Stimulated activated CD8-positive, alpha-beta memory T cell treated with anti-CD3 and anti-CD28 coated beads, Interleukin-15, amount 100 ng/mL, for 48 hours (primary cell): ENCODE data around the gene PIK3C2B.

Experiments used
- DNase-seq, 2 donors: peaks; one replicate each; pipeline ENCODE4 v3.0.0-alpha.2; 2020; ENCODE audit warnings: low read depth in 2 of 2

The PIK3C2B gene

DNA sequence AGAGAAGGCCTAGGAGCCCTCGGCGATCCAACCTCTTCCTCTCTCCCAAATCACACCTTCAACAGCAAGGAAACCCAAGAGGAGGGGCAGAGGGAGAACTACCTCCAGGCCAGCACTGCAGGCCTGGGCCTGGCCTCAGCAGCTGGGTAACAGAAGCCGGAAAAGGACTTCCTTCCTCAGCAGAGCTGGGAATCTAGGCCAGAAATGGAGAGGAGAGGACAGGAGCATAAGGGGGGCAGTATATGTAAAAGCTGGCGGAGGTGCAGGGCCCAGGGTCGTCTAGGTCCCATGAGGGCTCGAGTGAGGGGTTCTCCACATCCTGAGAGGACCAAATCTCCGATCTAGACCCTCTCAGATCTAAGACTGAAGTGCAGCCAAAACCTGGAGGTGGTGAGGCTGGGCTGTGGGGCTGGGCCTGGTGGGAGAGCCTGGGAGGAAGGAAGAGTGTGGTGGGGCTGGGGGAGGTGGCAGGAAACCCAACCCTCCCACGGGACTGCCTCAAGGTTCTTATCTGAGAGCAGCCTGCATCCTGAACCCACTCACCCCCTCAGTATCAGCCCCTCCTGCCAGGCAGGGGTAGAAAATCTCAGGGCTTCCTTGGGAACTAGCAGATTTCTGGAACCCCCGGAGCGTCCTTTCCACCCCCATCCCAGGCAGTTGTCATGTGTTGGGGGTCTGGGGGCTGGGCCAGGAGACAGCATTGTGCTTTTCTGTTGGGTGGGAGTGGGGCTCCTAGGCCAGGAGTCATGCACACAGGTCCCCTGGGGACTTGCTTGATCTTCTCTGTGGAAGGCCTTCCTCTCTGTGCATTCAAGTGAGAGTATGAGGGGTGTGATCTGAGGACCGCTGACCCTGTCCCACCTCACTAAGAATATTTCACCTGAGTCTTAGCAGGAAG is 33.0 kb downstream of the PIK3C2B start:
- no peak for DNase-seq

DNA sequence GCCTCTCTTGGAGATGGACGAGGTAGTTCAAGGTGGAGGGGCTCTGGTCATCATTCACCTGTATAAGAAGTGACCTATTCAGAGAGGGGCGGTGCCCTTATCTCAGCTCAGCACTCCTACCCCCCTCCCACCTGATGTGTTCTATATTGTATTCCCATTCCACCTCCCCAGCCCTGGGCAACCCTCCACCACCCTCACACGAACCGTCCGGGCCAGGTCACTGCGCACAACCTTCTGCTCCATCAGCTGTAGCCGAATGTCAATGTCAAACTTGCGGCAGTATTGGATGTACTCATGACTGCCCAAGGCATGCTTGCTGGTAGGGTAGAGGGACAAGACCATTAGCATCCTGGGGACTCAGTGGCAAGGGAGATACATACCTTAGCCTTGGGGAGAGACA is 34.3 kb downstream of the PIK3C2B start:
- DNase-seq: no peak

GRCh38 chr1:204459706-204460105 is 34.9 kb downstream of the PIK3C2B start:
- DNase-seq: no peak

DNA sequence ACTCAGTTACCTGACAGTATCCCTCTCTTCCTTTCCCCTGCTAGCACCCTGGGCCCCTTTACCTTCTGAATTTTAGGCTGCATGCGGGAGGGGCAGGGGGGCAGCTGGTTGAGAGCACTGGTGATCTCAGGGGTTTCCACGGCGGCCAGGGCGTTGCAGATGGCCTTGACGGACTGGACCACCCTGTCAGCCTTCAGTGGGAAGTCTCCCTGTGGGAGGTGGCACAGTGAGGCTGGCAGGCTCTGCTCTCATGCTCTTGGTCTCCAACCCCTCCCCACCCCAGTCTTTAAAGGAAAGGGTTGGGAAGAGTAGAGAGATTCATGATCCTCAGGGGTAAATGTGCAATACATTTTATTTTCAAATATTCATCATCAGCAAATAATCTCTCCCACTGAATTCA is 36.9 kb downstream of the PIK3C2B start:
- no peak for DNase-seq

DNA sequence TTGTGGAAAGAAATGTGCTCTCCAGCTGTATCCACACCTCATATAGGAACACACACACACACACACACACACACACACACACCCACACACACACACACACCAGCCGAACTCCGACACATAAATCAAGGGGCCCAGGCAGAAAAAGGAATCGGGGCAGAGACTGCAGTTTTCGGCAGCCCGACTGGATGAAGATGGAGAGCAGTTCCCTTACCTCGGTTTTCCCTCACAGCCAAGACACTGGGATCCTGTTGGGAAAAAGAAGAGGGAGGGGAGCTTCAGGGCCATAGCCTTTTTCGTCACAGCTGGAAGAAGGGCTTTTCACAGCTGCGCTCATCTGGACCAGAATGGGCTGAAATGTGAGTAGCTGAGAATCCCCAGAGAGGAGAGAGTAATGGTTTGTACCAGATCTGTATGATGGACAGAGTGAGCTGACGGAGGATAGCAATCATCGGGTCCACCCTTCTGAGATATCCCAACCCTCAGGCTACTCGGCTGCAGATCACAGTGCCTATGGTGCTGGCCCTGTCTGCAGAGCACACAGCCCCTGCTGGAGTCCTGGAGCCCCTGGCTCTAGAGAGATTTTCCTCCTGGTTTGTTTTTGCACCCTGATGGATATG is 37.7 kb downstream of the PIK3C2B start:
- no peak for DNase-seq

DNA sequence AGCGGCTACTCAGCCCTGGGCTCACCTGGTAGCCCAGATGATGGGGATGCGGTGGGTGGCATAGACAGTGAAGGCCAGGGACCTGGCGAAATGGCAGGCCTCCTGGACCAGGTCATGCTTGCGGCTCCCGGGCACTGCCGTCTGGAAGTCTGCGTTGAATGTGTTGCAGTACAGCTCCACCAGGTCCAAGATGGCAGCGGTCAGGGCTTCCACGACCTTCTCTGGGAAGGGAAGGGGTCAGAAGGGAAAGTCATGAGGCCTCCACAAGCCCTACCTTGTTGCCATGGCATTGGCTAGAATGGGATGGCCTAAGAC is 38.8 kb downstream of the PIK3C2B start:
- DNase-seq: no peak

GRCh38 chr1:204455063-204455830 is 39.4 kb downstream of the PIK3C2B start:
- no peak for DNase-seq

DNA sequence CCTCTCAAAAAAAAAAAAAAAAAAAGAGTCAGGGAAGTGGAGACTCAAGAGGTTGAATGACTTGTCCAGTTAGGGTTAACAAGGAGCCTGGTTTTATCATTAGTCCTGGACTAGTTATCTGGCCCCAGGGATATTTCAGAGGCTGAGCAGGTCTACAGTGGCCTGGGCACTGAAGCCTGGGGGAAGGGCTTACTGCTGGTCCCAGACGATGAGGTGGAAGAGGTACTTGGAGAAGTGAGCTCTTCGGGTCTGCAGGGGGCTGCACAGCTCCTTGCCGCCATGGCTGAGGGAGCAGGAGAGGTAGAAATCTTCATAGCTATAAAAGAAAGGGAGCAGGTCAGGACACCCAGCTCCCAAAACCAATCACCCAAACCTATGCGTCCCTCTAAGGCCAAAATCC is 40.1 kb downstream of the PIK3C2B start:
- no peak for DNase-seq

DNA sequence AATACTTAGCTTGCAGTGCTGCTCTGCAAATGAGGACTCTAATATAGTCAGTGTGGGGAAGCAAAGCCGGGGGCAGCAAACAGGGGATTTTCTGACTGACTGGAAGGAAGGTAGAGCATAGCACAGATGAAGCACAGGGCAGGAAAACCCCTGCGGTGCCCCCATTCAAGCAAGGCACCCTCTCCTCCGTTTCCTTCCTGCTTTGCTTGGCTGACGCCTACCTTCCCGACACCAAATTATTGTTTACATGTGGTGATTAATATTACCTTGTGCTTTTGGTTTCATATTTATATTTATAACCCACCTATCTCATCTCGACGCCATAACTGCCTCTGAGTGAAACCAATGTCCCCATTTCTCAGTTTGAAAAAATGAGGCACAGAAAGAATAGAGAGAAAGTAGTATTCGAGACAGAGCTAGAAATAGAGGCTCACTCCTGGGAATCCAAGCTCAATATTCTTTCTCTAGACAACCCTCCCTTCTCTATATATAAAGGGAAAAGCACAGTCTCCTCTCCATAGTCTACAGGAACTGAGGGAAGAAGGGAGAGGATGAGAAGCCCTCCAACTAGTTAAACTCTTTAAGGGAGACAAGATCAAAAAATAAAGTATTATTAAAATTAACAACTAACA is 41.3 kb downstream of the PIK3C2B start:
- DNase-seq: peak; percentile 54 to 64

GRCh38 chr1:204451352-204452124 is 43.1 kb downstream of the PIK3C2B start:
- no peak for DNase-seq

GRCh38 chr1:204450461-204451257 is 43.9 kb downstream of the PIK3C2B start:
- DNase-seq: no peak

GRCh38 chr1:204449678-204450280 is 44.8 kb downstream of the PIK3C2B start:
- DNase-seq: no peak

DNA sequence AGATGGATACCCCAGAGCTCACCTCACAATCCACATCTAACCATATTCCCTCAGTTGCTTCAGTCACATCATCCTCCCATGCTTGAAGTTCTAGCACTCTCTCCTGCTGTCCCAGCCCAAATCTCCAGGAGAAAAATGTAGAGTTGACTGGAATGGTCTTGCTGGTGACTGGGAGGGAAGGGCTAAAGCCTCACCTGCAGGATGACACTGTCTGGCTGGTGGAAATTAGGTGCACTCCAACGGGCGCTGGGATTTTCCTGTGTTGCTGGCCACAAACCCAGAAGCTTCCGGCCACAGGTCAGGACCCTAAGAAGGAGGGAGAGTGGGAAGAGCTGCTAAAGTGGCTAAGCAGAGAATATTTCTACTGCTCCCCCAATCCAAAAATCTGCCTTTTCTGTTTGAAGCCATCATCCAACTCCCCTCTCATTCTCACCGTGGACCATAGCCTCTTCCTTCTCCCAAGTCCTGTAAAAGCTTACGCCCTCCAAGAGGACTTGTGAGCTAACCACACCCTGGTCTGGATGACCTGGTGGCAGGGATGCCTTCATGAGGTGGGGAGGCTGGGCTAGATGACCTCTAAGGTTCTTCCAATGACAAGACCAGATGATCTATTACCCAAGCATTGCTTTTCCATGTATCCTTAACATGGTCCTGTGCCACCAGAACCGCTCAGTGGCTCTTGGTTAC is 45.5 kb downstream of the PIK3C2B start:
- no peak for DNase-seq

DNA sequence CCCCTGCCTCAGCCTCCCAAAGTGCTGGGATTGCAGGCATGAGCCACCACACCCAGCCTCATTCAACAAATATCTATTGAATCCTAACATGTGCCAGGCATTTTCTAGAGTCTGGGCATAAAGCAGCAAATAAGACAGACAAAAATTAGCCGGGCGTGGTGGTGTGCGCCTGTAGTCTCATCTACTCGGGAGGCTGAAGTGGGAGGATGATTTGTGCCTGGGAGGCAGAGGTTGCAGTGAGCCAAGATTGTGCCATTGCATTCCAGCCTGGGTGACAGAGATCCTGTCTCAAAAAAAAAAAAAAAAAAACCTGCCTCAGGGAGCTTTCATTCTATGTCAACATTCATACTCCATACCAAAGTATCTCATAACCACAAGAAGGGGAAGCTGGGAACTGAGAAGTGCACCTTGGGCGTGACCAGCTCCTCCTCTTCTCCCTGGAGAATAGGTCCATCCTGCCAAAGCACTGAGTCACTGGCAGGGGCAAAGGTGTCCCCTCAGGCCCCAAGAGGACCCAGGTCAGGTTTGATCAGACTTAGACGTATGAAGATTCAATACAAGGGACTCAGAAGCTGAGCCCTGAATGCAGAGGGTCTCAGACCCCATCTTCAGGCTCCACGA is 46.2 kb downstream of the PIK3C2B start:
- DNase-seq: no peak

- no peak for DNase-seq
Measured at GRCh38 chr1:204447736-204448135, 46.9 kb downstream of the PIK3C2B start.

GRCh38 chr1:204447190-204447589 is 47.4 kb downstream of the PIK3C2B start:
- DNase-seq: no peak

DNA sequence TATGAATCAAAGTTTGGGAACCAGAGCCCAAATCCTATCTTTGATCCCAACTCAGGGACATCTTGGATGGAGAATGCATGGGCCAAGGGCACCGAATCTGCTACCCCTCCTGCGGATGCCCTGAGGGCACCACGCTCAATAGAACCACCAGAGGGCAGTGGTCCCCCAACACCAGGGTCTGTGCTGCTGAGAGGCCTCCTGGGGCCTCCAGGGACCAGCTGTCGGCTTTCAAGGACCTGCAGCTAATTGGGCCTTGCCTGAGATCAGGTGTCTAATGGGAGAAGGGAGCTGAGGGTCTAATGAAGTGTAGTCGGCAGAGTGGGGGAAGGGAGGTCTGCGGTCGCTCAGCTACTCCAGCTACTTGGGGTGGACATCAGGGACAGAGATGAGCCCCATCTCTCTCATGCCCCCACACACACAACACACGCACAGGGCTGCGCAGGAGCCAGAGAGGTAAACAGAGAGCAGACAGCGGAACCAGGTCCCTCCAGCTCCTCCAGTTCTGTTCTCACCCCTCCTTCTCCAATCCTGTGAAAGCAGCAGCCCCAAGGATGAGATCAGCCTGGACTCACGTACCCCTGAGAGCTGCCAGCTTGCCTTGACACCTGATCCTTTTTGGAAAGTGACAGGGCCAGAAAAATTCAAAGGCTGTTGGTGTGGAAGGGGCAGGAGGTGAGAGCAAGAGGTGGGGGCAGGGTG is 48.0 kb downstream of the PIK3C2B start:
- DNase-seq: peak; percentile 58 to 61

- peak in 1 of 2 donors; percentile 46 for DNase-seq
Measured at GRCh38 chr1:204445860-204446412, 48.7 kb downstream of the PIK3C2B start.
